ENCODE data around the gene TRPC1.

- TF ChIP-seq, protein P1, sequence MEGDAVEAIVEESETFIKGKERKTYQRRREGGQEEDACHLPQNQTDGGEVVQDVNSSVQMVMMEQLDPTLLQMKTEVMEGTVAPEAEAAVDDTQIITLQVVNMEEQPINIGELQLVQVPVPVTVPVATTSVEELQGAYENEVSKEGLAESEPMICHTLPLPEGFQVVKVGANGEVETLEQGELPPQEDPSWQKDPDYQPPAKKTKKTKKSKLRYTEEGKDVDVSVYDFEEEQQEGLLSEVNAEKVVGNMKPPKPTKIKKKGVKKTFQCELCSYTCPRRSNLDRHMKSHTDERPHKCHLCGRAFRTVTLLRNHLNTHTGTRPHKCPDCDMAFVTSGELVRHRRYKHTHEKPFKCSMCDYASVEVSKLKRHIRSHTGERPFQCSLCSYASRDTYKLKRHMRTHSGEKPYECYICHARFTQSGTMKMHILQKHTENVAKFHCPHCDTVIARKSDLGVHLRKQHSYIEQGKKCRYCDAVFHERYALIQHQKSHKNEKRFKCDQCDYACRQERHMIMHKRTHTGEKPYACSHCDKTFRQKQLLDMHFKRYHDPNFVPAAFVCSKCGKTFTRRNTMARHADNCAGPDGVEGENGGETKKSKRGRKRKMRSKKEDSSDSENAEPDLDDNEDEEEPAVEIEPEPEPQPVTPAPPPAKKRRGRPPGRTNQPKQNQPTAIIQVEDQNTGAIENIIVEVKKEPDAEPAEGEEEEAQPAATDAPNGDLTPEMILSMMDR (conservative IDR thresholded peaks at IDR 0.05): peak; percentile 90
- TF ChIP-seq EZH2 (IDR thresholded peaks at IDR 0.05; ENCODE audit: low read depth): no peak
Observed at GRCh38 chr3:142828703-142829305, 105.0 kb downstream of the TRPC1 start.
